Upper lobe of left lung (tissue), 6 donors: ENCODE measurements around the gene RNF222. TPM values are rescaled to one million over a fixed set of nuclear protein-coding genes. Genes with fewer than 3 reads are reported as not detected.

Experiments
- ATAC-seq, 2 donors: fragments of 200-7000 bp; cut with Tn5 transposase; one replicate each; pipeline ENCODE4 v1.9.1; 2022; ENCODE audit warnings: mild to moderate bottlenecking in 2 of 2, moderate library complexity in 2 of 2; ENCODE audit not compliant: low FRiP score in 2 of 2
- DNase-seq, 2 donors: peaks; one replicate each; pipeline ENCODE4 v3.0.0-alpha.2; 2019 to 2020
- H3K27ac ChIP-seq, 4 donors: fragments of 200-600 bp; sonication (generic); one replicate each; pipeline ENCODE4 v1.5.1; 2016 to 2019
- H3K27me3 ChIP-seq, 4 donors: fragments of 200-600 bp; sonication (generic); one replicate each; pipeline ENCODE4 v1.5.1; 2017 to 2019
- H3K36me3 ChIP-seq, 4 donors: fragments of 200-600 bp; sonication (generic); one replicate each; pipeline ENCODE4 v1.5.1; 2016 to 2019
- H3K4me1 ChIP-seq, 4 donors: fragments of 200-600 bp; sonication (generic); one replicate each; pipeline ENCODE4 v1.5.1; 2018 to 2019
- H3K4me3 ChIP-seq, 4 donors: fragments of 200-600 bp; sonication (generic); one replicate each; pipeline ENCODE4 v1.5.1; 2017 to 2019; ENCODE audit warnings: mild to moderate bottlenecking in 2 of 4, moderate library complexity in 1 of 4
- H3K9me3 ChIP-seq, 4 donors: fragments of 200-600 bp; sonication (generic); one replicate each; pipeline ENCODE4 v1.5.1; 2018 to 2019
- EP300 ChIP-seq, 4 donors: sonication (generic); formaldehyde crosslinking; IDR thresholded peaks; one replicate each; pipeline ENCODE4 v1.5.1; 2017; ENCODE audit warnings: antibody characterized with exemption in 4 of 4, control low read depth in 2 of 4
- POLR2A ChIP-seq, 4 donors: fragments of 450-650 bp; IDR thresholded peaks; one replicate each; pipeline ENCODE4 v1.5.1; 2016 to 2017; ENCODE audit warnings: antibody characterized with exemption in 4 of 4, mild to moderate bottlenecking in 2 of 4
- POLR2AphosphoS5 ChIP-seq, 2 donors: sonication (generic); formaldehyde crosslinking; IDR thresholded peaks; one replicate each; pipeline ENCODE4 v1.5.1; 2017; ENCODE audit warnings: antibody characterized with exemption in 2 of 2
- WGBS, 2 donors: methylation state at CpG; one replicate each; pipeline ENCODE4 v1.1.5; 2017 to 2018; 5-methylcytosine and 5-hydroxymethylcytosine counted together
- total RNA-seq, 6 donors: library from RNA; depleted of rRNA in 4 of 6; stranded (reverse); fragments of >200 nt in 4 of 6; gene quantifications; one replicate each; pipeline versions ENCODE4 v1.1.0 to v1.2.1, GENCODE V29; 2016 to 2021
- TF ChIP-seq, protein P1 (sequence below), 6 experiments: fragments of 450-650 bp in 4 of 6; fragments of 200-600 bp in 2 of 6; sonication (generic) in 2 of 6; IDR thresholded peaks; one replicate each; pipeline ENCODE4 v1.5.1; 2016 to 2019; ENCODE audit warnings: antibody characterized with exemption in 6 of 6
- donor health status: DM: no; HTN: no; CAD: no; lungs with moderate emphysema.
- donor health status: DM: no; HTN: yes; CAD: no; lungs with severe emphysema.

The RNF222 gene
- total RNA-seq, 6 donors from 2014 or later, result not detected

GRCh38 chr17:8409966-8410882 is 12.6 kb upstream of the RNF222 start:
- Histone ChIP-seq H3K36me3 (no peaks in the 10 kb centered on the region), H3K9me3 (no peaks in the 10 kb centered on the region), H3K4me3 (no peak overlapping the region), H3K4me1 (peaks cover 9 to 14% (median 11%) of the 10 kb centered on the region in 4 donors), H3K27ac (peak overlapping the region in 1 of 4 donors; percentile 40), H3K27me3 (no peaks in the 10 kb centered on the region)
- DNase-seq (peak in 1 of 2 donors; percentile 94), ATAC-seq (peak; percentile 85 to 94)
- TF ChIP-seq POLR2A (IDR thresholded peaks at IDR 0.05), result no peak
- TF ChIP-seq EP300 (IDR thresholded peaks at IDR 0.05), result no peak
- TF ChIP-seq POLR2AphosphoS5 (IDR thresholded peaks at IDR 0.05), result peak; percentile 31 to 48
- TF ChIP-seq, protein P1, sequence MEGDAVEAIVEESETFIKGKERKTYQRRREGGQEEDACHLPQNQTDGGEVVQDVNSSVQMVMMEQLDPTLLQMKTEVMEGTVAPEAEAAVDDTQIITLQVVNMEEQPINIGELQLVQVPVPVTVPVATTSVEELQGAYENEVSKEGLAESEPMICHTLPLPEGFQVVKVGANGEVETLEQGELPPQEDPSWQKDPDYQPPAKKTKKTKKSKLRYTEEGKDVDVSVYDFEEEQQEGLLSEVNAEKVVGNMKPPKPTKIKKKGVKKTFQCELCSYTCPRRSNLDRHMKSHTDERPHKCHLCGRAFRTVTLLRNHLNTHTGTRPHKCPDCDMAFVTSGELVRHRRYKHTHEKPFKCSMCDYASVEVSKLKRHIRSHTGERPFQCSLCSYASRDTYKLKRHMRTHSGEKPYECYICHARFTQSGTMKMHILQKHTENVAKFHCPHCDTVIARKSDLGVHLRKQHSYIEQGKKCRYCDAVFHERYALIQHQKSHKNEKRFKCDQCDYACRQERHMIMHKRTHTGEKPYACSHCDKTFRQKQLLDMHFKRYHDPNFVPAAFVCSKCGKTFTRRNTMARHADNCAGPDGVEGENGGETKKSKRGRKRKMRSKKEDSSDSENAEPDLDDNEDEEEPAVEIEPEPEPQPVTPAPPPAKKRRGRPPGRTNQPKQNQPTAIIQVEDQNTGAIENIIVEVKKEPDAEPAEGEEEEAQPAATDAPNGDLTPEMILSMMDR (IDR thresholded peaks at IDR 0.05), result peak; percentile 75 to 90 (median 86)
- WGBS, 2 donors, result 24 to 28% methylated on average over 19 of the region's 19 CpGs

DNA sequence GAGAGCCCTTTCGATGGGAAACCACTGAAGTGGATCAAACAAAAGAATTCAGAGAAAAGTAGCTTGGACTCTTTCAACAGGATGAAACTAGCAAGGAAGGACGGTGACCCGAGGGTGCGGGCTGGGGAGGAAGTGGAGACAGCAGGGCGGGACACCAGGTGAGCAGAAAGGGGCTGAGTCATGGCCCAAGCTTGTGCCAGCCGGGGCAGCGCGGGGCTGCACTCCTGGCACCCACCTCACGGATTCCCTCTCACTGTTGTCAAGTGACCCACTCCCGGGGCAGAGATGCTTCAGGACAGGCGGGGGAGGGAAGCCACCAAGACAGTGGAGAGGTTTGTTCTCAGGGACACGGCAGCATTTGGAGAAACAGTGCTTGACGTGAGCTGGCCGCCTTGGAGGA is 10.7 kb upstream of the RNF222 start:
- Histone ChIP-seq H3K4me1 (peaks cover 9 to 14% (median 11%) of the 10 kb centered on the region in 4 donors), H3K9me3 (no peaks in the 10 kb centered on the region), H3K27ac (no peak overlapping the region), H3K4me3 (no peak overlapping the region), H3K36me3 (no peaks in the 10 kb centered on the region), H3K27me3 (no peaks in the 10 kb centered on the region)
- DNase-seq (peak; percentile 68), ATAC-seq (peak in 1 of 2 donors; percentile 50)
- TF ChIP-seq POLR2AphosphoS5 (IDR thresholded peaks at IDR 0.05) (no peak), POLR2A (IDR thresholded peaks at IDR 0.05) (no peak), EP300 (IDR thresholded peaks at IDR 0.05) (no peak)
- TF ChIP-seq, protein P1 (IDR thresholded peaks at IDR 0.05), result no peak
- 51 to 60% methylated on average over 13 to 14 of the region's 14 CpGs for WGBS, 2 donors

DNA sequence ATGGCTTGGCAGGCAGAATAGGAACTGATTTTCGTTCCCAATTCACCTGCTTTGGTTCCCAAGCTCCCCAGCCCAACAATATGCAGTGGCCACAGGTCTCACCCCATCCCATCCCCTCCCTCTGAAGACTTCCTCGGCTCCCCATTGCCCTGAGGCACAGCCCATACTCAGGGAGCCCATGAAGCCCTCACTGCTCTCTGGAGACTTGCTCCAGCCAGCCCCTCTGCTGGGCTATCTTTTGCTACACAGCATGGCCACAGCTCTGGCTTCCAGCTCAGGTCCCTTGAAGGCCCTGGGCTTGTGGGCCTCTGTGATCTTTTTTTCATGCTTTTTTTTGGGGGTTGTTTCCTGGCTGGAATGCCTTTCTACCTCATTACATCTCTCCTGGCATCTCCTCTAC is 8.5 kb upstream of the RNF222 start:
- ATAC-seq (no peak), DNase-seq (no peak)
- Histone ChIP-seq H3K9me3 (no peaks in the 10 kb centered on the region), H3K27ac (no peak overlapping the region), H3K36me3 (no peaks in the 10 kb centered on the region), H3K4me3 (no peak overlapping the region), H3K4me1 (peaks cover 5 to 12% (median 6%) of the 10 kb centered on the region in 4 donors), H3K27me3 (no peaks in the 10 kb centered on the region)
- TF ChIP-seq POLR2A (IDR thresholded peaks at IDR 0.05) (no peak), POLR2AphosphoS5 (IDR thresholded peaks at IDR 0.05) (no peak), EP300 (IDR thresholded peaks at IDR 0.05) (no peak)
- WGBS, 2 donors, result 79 to 91% methylated on average over 2 of the region's 2 CpGs

GRCh38 chr17:8405499-8406016 is 7.9 kb upstream of the RNF222 start:
- Histone ChIP-seq H3K27me3 (no peaks in the 10 kb centered on the region), H3K27ac (no peak overlapping the region), H3K36me3 (no peaks in the 10 kb centered on the region), H3K4me3 (no peak overlapping the region), H3K9me3 (no peaks in the 10 kb centered on the region), H3K4me1 (peaks cover 2 to 8% (median 4%) of the 10 kb centered on the region in 4 donors)
- DNase-seq (no peak), ATAC-seq (no peak)
- WGBS, 2 donors, result 80 to 88% methylated on average over 1 to 11 of the region's 11 CpGs
- TF ChIP-seq EP300 (IDR thresholded peaks at IDR 0.05) (no peak), POLR2A (IDR thresholded peaks at IDR 0.05) (no peak), POLR2AphosphoS5 (IDR thresholded peaks at IDR 0.05) (no peak)
- TF ChIP-seq, protein P1 (IDR thresholded peaks at IDR 0.05), result no peak

DNA sequence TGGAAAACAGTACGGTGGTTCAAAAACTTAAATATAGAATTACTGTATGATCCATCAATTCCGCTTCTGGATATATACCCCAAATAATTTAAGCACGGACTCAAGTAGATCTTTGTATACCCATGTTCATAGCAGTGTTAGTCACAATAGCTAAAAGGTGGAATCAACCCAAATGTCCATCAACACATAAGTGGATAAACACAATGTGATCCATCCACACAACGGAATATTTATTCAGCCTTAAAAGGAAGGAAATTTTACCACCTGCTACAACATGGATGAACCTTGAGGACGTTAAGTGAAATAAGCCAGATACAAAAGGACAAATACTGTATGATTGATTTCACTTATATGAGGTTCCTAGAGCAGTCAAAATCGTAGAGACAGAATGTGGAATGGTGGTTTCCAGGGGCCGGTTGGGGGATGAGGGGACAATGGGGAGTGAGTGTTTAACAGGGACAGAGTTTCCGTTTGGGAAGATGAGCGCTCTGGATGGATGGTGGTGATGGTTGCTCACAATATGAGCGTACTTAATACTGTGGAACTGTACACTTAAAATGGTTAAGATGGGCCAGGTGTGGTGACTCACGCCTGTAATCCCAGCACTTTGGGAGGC is 5.4 kb upstream of the RNF222 start:
- 82 to 86% methylated on average over 11 of the region's 11 CpGs for WGBS, 2 donors
- Histone ChIP-seq H3K9me3 (no peaks in the 10 kb centered on the region), H3K36me3 (no peaks in the 10 kb centered on the region), H3K27me3 (no peaks in the 10 kb centered on the region), H3K27ac (no peak overlapping the region), H3K4me1 (no peaks in the 10 kb centered on the region), H3K4me3 (no peak overlapping the region)
- DNase-seq (no peak), ATAC-seq (no peak)
- TF ChIP-seq POLR2AphosphoS5 (IDR thresholded peaks at IDR 0.05) (no peak), EP300 (IDR thresholded peaks at IDR 0.05) (no peak), POLR2A (IDR thresholded peaks at IDR 0.05) (no peak)
- TF ChIP-seq, protein P1 (IDR thresholded peaks at IDR 0.05), result no peak
